Left ventricle myocardium inferior (tissue), 1 donor: ENCODE data around the gene NRG2. TPM values are rescaled to one million over a fixed set of nuclear protein-coding genes. Genes with fewer than 3 reads are reported as not detected.

Experiments used
- DNase-seq: peaks from one replicate; pipeline ENCODE4 v3.0.0-alpha.2; 2020
- H3K27ac ChIP-seq: fragments of 200-600 bp; replicated peaks from 2 replicates; pipeline ENCODE4 v1.8.0; 2021
- H3K27me3 ChIP-seq: fragments of 200-600 bp; 2 replicates; pipeline ENCODE4 v1.8.0; 2021; ENCODE audit warnings: low read depth
- H3K36me3 ChIP-seq: fragments of 200-600 bp; 2 replicates; pipeline ENCODE4 v1.8.0; 2021
- H3K4me1 ChIP-seq: fragments of 200-600 bp; 2 replicates; pipeline ENCODE4 v1.8.0; 2021
- H3K4me3 ChIP-seq: fragments of 200-600 bp; 2 replicates; pipeline ENCODE4 v1.8.0; 2021; ENCODE audit warnings: mild to moderate bottlenecking, moderate library complexity
- H3K9me3 ChIP-seq: fragments of 200-600 bp; replicated peaks from 2 replicates; pipeline ENCODE4 v1.8.0; 2021
- intact Hi-C: fragments of 100-400 bp; cut with micrococcal nuclease; formaldehyde crosslinking; loops from one replicate; pipeline ENCODE4 v1.11.0; 2022
- total RNA-seq: library from RNA; stranded (reverse); fragmentation: NEBNext Ultra II Directional; extraction: Animal tissue kit (Norgen Biotek cat#: 25700); gene quantifications from one replicate; pipeline ENCODE4 v1.2.1, GENCODE V29; 2021
- TF ChIP-seq, protein P1 (sequence below): fragments of 200-600 bp; IDR thresholded peaks from 2 replicates; pipeline ENCODE4 v1.8.0; 2021; ENCODE audit warnings: antibody characterized with exemption, mild to moderate bottlenecking, borderline replicate concordance
- donor health status: DM: no; HTN: yes; CAD: no; lungs with severe emphysema.

NRG2 gene
- total RNA-seq, 1 donor from 2014 or later: 3.1 TPM

GRCh38 chr5:139915266-139915665 lies 127.8 kb downstream of the NRG2 start:
- Histone ChIP-seq H3K36me3 (no peaks in the 10 kb centered on the region), H3K27ac (no peak overlapping the region), H3K4me1 (no peaks in the 10 kb centered on the region), H3K27me3 (no peaks in the 10 kb centered on the region), H3K4me3 (no peak overlapping the region), H3K9me3 (no peaks in the 10 kb centered on the region)
- no peak for DNase-seq
- TF ChIP-seq, protein P1, sequence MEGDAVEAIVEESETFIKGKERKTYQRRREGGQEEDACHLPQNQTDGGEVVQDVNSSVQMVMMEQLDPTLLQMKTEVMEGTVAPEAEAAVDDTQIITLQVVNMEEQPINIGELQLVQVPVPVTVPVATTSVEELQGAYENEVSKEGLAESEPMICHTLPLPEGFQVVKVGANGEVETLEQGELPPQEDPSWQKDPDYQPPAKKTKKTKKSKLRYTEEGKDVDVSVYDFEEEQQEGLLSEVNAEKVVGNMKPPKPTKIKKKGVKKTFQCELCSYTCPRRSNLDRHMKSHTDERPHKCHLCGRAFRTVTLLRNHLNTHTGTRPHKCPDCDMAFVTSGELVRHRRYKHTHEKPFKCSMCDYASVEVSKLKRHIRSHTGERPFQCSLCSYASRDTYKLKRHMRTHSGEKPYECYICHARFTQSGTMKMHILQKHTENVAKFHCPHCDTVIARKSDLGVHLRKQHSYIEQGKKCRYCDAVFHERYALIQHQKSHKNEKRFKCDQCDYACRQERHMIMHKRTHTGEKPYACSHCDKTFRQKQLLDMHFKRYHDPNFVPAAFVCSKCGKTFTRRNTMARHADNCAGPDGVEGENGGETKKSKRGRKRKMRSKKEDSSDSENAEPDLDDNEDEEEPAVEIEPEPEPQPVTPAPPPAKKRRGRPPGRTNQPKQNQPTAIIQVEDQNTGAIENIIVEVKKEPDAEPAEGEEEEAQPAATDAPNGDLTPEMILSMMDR: no peak
- intact Hi-C loops: no loop called here

- no peaks in the 10 kb centered on the region for H3K27me3 ChIP-seq
- TF ChIP-seq, protein P1: no peak
- H3K36me3 ChIP-seq: no peaks in the 10 kb centered on the region
- no peak overlapping the region for H3K4me3 ChIP-seq
- H3K9me3 ChIP-seq: no peaks in the 10 kb centered on the region
- intact Hi-C loops: no loop called here
- H3K4me1 ChIP-seq: no peaks in the 10 kb centered on the region
- DNase-seq: no peak
- no peak overlapping the region for H3K27ac ChIP-seq
Measured at GRCh38 chr5:139914218-139914807, 128.8 kb downstream of the NRG2 start.

GRCh38 chr5:139912804-139913203 lies 130.3 kb downstream of the NRG2 start:
- intact Hi-C loops: no loop called here
- H3K27ac ChIP-seq: no peak overlapping the region
- no peak for DNase-seq
- TF ChIP-seq, protein P1: no peak
- H3K9me3 ChIP-seq: no peaks in the 10 kb centered on the region
- no peaks in the 10 kb centered on the region for H3K36me3 ChIP-seq
- no peaks in the 10 kb centered on the region for H3K4me1 ChIP-seq
- no peaks in the 10 kb centered on the region for H3K27me3 ChIP-seq
- no peak overlapping the region for H3K4me3 ChIP-seq

DNA sequence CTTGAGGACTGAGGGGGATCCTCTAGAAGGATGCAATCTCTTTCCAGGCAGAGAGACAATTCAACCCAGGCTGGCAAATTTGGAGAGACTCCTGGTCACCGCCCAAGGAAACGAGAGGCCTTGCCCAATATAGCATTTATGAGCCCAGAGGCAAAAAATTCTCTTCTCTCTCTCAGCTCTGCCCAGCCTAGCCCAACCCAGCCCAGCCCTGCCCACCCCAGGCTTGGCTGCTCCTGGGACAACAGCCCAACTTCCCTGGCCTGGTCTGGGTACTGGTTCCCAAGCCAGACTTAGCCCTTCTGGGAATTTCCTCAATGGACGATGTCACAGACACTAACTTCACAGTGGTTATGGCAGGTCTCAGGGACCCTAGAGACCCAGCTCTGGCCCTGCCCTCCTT lies 130.9 kb downstream of the NRG2 start:
- TF ChIP-seq, protein P1: no peak
- Histone ChIP-seq H3K36me3 (no peaks in the 10 kb centered on the region), H3K27ac (no peak overlapping the region), H3K4me1 (no peaks in the 10 kb centered on the region), H3K27me3 (no peaks in the 10 kb centered on the region), H3K4me3 (no peak overlapping the region), H3K9me3 (no peaks in the 10 kb centered on the region)
- intact Hi-C loops: no loop called here
- no peak for DNase-seq

DNA sequence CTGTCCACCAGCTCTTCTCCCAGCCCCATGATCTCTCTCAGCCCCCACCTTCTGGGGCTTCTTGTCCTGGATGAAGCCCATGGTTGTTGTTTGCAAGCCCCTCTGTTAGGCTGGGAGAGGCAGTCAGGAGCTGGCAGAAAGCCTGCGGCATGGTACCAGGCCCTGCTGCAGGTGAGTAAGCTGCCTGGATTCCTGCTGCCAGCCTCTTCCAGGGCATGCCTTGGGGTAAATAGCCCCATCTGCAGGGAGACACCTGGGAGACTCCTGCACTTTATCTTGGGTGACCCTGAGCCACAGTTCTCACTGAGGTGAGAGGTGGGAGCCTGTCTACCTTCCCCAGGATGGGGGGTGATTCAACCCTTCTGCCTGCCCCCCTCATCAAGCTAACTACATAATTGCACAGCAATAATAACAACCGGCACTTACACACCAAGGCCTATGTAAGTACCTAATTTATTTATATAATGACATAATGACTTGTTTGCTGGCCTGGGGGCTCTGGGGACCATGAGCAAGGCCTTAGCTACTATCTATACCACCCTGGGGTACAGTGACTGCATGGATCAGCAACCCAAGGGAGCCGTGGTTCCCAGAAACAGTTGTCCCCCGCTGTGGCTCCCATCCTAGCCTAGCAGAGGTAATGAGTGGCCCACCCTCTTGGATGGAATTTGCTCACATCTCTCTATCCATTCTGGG lies 131.5 kb downstream of the NRG2 start:
- DNase-seq: no peak
- TF ChIP-seq, protein P1: no peak
- Histone ChIP-seq H3K27me3 (no peaks in the 10 kb centered on the region), H3K4me1 (no peaks in the 10 kb centered on the region), H3K27ac (no peak overlapping the region), H3K4me3 (no peak overlapping the region), H3K9me3 (no peaks in the 10 kb centered on the region), H3K36me3 (no peaks in the 10 kb centered on the region)
- intact Hi-C loops: no loop called here
